ENCODE measurements around the gene PANX2.

Gene PANX2

DNA sequence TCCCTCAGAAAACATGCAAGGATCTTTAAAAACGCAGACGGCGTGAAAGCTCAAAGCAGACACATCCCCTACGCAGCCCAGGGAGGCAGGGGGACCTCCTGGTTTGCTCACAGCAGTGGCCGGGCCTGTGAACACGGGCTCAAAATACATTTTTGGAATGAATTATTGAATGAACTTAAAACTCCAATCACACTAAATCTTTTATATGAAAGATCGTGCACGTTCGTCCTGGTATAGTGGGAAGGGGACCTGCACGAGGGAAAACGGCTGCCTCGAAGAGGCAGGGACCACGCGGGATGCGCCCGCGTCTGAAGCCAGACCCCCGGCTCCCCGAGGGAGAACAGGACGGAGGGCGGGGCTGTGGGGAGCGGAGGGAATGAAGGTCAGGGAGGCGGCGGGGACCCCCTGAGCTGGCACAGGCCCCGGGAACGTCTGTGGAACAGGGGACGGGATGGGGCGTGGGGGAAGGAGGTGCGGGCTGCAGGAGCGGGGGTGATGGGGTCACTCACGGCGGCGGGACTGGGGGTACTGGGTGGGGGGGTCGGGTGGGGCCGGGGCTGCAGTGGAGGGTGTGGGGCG is 1.3 kb upstream of the PANX2 start:
- Mint-ChIP-seq H3K27me3 (ENCODE audit: low read depth, poor library complexity) (peaks cover 70% of the 10 kb centered on the region), H3K4me3 (peak overlapping the region; percentile 72), H3K9me3 (peaks cover 7% of the 10 kb centered on the region), H3K4me1 (peaks cover 5% of the 10 kb centered on the region), H3K27ac (no peak overlapping the region), H3K36me3 (ENCODE audit: low read depth) (no peaks in the 10 kb centered on the region)
- DNase-seq, result peak; percentile 33
- TF ChIP-seq, protein P1, sequence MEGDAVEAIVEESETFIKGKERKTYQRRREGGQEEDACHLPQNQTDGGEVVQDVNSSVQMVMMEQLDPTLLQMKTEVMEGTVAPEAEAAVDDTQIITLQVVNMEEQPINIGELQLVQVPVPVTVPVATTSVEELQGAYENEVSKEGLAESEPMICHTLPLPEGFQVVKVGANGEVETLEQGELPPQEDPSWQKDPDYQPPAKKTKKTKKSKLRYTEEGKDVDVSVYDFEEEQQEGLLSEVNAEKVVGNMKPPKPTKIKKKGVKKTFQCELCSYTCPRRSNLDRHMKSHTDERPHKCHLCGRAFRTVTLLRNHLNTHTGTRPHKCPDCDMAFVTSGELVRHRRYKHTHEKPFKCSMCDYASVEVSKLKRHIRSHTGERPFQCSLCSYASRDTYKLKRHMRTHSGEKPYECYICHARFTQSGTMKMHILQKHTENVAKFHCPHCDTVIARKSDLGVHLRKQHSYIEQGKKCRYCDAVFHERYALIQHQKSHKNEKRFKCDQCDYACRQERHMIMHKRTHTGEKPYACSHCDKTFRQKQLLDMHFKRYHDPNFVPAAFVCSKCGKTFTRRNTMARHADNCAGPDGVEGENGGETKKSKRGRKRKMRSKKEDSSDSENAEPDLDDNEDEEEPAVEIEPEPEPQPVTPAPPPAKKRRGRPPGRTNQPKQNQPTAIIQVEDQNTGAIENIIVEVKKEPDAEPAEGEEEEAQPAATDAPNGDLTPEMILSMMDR (IDR thresholded peaks at IDR 0.05), result no peak

DNA sequence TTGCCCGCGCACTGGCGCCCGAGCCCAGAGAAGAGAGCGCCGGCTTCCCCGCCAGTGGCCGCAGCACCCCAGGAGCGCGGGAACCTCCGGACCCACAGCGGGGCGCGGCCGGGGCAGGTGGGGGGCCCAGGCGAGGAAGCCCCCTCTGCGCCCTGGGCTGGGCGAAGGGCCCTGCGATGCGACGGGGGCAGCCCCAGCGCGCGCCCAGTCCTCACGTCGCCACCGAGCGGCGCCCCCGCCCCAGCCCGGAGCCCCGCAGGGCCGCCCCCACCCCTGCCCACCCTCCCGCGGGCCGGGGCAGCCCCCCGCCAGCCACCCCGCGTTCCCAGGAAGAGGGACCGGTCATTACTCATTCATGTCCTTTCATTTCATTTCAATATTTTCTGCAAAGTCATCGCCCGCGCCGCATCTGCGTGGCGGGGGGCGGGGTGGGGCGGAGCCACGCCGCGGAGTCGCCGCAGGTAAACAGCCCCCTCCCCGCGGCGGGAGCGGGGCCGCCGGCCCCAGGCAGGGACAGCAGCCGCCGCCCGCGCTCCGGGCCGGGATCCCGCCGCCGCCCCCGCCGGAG is 673 bp upstream of the PANX2 start:
- H3K4me3 Mint-ChIP-seq, result peak overlapping the region; percentile 71
- H3K27ac Mint-ChIP-seq, result no peak overlapping the region
- TF ChIP-seq, protein P1 (IDR thresholded peaks at IDR 0.05), result no peak
- peaks cover 7% of the 10 kb centered on the region for H3K9me3 Mint-ChIP-seq
- DNase-seq, result no peak
- H3K36me3 Mint-ChIP-seq (ENCODE audit: low read depth), result no peaks in the 10 kb centered on the region
- peaks cover 69% of the 10 kb centered on the region for H3K27me3 Mint-ChIP-seq (ENCODE audit: low read depth, poor library complexity)
- H3K4me1 Mint-ChIP-seq, result peaks cover 5% of the 10 kb centered on the region

DNA sequence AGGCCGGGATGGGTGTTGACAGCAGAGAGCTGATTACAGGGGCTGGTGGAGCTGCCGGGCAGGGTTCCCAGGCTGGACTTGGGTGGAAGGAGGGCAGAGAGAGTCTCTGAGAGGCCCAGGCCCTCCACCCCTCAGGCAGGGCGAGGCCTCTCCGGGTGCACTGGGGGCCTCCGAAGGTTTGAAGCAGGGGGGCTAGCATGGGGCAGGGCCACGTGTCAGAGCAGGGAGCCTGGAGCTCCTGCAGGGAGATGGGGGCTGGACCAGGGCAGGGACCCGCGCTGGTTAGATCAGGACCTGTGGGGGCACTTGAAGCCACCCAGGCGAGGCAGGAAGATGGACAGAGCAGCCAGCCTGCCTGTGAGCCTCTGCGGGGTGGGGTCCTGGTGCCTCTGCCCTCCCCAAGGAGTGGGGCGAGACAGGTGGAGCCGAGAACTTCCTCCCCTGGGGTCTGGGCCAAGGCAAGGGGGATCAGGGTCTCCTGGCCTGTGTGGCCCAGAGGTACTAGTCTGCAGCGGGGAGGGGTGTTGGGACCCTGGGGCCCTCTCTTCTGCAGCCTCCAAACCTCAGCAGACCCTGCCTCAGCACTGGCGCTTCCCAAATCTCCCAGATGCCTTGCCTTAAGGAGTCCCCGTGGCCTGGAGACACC is 911 bp downstream of the PANX2 start:
- H3K4me1 Mint-ChIP-seq, result peaks cover 14% of the 10 kb centered on the region
- H3K36me3 Mint-ChIP-seq (ENCODE audit: low read depth), result no peaks in the 10 kb centered on the region
- H3K4me3 Mint-ChIP-seq, result peak overlapping the region; percentile 86
- peaks cover 4% of the 10 kb centered on the region for H3K9me3 Mint-ChIP-seq
- no peak overlapping the region for H3K27ac Mint-ChIP-seq
- no peak for DNase-seq
- TF ChIP-seq, protein P1 (IDR thresholded peaks at IDR 0.05), result no peak
- H3K27me3 Mint-ChIP-seq (ENCODE audit: low read depth, poor library complexity), result peaks cover 62% of the 10 kb centered on the region

DNA sequence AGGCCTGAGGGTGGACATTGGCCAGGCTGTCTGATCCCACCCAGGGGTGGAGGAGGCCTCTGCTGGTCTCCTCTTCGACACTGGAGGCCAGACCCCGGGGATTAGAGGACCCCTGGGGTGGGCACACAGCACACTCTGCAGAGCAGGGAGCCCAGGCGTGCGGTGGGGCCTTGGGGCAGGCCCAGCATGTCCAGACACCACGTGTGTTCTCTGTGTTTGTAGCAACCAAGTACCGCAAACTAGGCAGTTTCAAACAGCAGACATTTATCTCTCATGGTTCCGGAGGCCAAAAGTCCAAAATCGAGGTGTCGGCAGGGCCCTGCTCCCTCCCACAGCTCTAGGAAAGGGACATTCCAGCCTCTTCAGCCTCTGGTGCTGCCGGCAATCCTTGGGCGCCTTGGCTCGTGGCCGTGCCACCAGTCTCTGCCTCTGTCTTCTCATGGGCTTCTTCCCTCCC is 1.5 kb downstream of the PANX2 start:
- H3K27ac Mint-ChIP-seq, result no peak overlapping the region
- DNase-seq, result no peak
- H3K4me3 Mint-ChIP-seq, result no peak overlapping the region
- TF ChIP-seq, protein P1 (IDR thresholded peaks at IDR 0.05), result no peak
- H3K4me1 Mint-ChIP-seq, result peaks cover 14% of the 10 kb centered on the region
- H3K9me3 Mint-ChIP-seq, result peaks cover 4% of the 10 kb centered on the region
- peaks cover 59% of the 10 kb centered on the region for H3K27me3 Mint-ChIP-seq (ENCODE audit: low read depth, poor library complexity)
- H3K36me3 Mint-ChIP-seq (ENCODE audit: low read depth), result no peaks in the 10 kb centered on the region

DNA sequence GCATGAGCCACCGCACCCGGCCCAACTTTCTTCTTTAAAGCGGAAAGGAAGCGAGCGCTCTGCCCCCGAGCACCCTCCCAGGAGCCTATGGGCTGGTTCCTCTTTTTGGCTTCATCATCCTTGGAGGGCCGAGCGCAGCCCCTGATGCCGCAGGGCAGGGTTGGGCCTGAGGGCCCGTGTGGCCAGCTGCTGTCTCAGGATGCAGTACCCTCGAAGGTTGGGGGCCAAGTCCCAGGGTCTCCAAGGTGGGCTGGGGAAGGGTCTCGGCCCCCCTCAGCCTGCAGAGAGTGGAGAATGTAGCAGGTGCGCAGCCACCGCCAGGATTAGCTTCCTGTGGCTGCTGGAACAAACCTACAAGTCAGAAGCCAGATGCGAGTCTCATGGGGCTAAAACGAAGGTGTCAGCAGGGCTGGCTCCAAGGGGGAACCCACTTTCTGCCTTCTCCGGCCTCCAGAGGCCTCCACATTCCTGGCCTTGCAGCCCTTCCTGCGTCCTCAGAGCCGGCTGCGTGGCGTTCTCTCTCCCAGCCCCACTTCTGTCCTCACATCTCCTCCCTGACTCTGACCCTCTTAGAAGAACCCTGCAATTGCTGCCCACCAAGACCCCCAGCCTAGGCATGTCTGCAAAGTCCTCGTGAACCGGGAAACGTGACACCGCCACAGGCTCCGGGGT is 2.9 kb downstream of the PANX2 start:
- no peak overlapping the region for H3K27ac Mint-ChIP-seq
- no peak for DNase-seq

More for the DNA sequence above, 2.9 kb downstream of the PANX2 start:
- TF ChIP-seq, protein P1 (IDR thresholded peaks at IDR 0.05), result no peak
- Mint-ChIP-seq H3K4me3 (no peak overlapping the region), H3K36me3 (ENCODE audit: low read depth) (no peaks in the 10 kb centered on the region), H3K9me3 (no peaks in the 10 kb centered on the region), H3K4me1 (peaks cover 14% of the 10 kb centered on the region), H3K27me3 (ENCODE audit: low read depth, poor library complexity) (peaks cover 47% of the 10 kb centered on the region)
